Measurements from ENCODE around the gene ZEB1. TPM values are rescaled to one million over a fixed set of nuclear protein-coding genes. Genes with fewer than 3 reads are reported as not detected.

ZEB1 gene
- total and polyA plus RNA-seq, 2 of the 8 experiments (the other 6 are each of a cell fraction or from before 2014, with no cell fraction given) = 0.08 to 0.15 TPM

DNA sequence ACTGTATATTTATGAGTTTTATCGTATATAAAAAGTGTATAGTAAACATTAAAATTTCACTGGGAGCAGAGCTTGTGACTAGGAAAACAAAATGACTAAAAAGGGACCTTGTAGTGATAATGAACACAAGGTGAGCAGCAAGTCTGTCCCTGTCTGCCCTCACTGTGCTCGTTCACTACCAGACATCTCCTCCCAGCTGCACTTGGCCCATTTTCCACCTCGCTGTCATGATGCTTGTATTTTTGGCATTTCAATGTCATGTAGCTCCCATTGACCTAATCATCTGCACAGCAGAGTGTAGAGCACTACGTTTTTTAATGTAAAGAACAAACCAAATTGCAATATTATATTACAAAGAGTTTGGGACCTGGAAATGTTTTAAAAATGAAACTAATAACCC, 207.2 kb downstream of the ZEB1 start (continued):
- TF ChIP-seq, protein P1, sequence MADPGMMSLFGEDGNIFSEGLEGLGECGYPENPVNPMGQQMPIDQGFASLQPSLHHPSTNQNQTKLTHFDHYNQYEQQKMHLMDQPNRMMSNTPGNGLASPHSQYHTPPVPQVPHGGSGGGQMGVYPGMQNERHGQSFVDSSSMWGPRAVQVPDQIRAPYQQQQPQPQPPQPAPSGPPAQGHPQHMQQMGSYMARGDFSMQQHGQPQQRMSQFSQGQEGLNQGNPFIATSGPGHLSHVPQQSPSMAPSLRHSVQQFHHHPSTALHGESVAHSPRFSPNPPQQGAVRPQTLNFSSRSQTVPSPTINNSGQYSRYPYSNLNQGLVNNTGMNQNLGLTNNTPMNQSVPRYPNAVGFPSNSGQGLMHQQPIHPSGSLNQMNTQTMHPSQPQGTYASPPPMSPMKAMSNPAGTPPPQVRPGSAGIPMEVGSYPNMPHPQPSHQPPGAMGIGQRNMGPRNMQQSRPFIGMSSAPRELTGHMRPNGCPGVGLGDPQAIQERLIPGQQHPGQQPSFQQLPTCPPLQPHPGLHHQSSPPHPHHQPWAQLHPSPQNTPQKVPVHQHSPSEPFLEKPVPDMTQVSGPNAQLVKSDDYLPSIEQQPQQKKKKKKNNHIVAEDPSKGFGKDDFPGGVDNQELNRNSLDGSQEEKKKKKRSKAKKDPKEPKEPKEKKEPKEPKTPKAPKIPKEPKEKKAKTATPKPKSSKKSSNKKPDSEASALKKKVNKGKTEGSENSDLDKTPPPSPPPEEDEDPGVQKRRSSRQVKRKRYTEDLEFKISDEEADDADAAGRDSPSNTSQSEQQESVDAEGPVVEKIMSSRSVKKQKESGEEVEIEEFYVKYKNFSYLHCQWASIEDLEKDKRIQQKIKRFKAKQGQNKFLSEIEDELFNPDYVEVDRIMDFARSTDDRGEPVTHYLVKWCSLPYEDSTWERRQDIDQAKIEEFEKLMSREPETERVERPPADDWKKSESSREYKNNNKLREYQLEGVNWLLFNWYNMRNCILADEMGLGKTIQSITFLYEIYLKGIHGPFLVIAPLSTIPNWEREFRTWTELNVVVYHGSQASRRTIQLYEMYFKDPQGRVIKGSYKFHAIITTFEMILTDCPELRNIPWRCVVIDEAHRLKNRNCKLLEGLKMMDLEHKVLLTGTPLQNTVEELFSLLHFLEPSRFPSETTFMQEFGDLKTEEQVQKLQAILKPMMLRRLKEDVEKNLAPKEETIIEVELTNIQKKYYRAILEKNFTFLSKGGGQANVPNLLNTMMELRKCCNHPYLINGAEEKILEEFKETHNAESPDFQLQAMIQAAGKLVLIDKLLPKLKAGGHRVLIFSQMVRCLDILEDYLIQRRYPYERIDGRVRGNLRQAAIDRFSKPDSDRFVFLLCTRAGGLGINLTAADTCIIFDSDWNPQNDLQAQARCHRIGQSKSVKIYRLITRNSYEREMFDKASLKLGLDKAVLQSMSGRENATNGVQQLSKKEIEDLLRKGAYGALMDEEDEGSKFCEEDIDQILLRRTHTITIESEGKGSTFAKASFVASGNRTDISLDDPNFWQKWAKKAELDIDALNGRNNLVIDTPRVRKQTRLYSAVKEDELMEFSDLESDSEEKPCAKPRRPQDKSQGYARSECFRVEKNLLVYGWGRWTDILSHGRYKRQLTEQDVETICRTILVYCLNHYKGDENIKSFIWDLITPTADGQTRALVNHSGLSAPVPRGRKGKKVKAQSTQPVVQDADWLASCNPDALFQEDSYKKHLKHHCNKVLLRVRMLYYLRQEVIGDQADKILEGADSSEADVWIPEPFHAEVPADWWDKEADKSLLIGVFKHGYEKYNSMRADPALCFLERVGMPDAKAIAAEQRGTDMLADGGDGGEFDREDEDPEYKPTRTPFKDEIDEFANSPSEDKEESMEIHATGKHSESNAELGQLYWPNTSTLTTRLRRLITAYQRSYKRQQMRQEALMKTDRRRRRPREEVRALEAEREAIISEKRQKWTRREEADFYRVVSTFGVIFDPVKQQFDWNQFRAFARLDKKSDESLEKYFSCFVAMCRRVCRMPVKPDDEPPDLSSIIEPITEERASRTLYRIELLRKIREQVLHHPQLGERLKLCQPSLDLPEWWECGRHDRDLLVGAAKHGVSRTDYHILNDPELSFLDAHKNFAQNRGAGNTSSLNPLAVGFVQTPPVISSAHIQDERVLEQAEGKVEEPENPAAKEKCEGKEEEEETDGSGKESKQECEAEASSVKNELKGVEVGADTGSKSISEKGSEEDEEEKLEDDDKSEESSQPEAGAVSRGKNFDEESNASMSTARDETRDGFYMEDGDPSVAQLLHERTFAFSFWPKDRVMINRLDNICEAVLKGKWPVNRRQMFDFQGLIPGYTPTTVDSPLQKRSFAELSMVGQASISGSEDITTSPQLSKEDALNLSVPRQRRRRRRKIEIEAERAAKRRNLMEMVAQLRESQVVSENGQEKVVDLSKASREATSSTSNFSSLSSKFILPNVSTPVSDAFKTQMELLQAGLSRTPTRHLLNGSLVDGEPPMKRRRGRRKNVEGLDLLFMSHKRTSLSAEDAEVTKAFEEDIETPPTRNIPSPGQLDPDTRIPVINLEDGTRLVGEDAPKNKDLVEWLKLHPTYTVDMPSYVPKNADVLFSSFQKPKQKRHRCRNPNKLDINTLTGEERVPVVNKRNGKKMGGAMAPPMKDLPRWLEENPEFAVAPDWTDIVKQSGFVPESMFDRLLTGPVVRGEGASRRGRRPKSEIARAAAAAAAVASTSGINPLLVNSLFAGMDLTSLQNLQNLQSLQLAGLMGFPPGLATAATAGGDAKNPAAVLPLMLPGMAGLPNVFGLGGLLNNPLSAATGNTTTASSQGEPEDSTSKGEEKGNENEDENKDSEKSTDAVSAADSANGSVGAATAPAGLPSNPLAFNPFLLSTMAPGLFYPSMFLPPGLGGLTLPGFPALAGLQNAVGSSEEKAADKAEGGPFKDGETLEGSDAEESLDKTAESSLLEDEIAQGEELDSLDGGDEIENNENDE (IDR thresholded peaks at IDR 0.05; ENCODE audit: insufficient replicate concordance, low read length) = no peak
- TF ChIP-seq CEBPB (IDR thresholded peaks at IDR 0.05; ENCODE audit: low read depth, low read length) = no peak
- TF ChIP-seq NRF1 (IDR thresholded peaks at IDR 0.05; ENCODE audit: low read depth, low read length) = no peak
- TF ChIP-seq, protein P2, sequence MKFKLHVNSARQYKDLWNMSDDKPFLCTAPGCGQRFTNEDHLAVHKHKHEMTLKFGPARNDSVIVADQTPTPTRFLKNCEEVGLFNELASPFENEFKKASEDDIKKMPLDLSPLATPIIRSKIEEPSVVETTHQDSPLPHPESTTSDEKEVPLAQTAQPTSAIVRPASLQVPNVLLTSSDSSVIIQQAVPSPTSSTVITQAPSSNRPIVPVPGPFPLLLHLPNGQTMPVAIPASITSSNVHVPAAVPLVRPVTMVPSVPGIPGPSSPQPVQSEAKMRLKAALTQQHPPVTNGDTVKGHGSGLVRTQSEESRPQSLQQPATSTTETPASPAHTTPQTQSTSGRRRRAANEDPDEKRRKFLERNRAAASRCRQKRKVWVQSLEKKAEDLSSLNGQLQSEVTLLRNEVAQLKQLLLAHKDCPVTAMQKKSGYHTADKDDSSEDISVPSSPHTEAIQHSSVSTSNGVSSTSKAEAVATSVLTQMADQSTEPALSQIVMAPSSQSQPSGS (IDR thresholded peaks at IDR 0.05; ENCODE audit: low read length) = no peak
- no peak for TF ChIP-seq POLR2A (IDR thresholded peaks at IDR 0.05; ENCODE audit: control extremely low read depth in 1 of 2, low read depth in 2 of 2, low read length in 2 of 2)
- TF ChIP-seq HDAC6 (IDR thresholded peaks at IDR 0.05; ENCODE audit: low read depth, low read length) = no peak
- TF ChIP-seq SIN3A (conservative IDR thresholded peaks at IDR 0.05 in 1 of 2, IDR thresholded peaks at IDR 0.05 in 1 of 2; ENCODE audit: low read depth in 1 of 2, low read length in 2 of 2) = no peak
- no peak for TF ChIP-seq CREB1 (IDR thresholded peaks at IDR 0.05)
